SK-N-DZ (cell line): Measurements from ENCODE around the gene UBASH3A. TPM values are rescaled to one million over a fixed set of nuclear protein-coding genes. Genes with fewer than 3 reads are reported as not detected.

ENCODE experiments used
- DNase-seq: peaks from one replicate; pipeline ENCODE4 v3.0.0-alpha.2; 2015; ENCODE audit warnings: low spot score
- polyA plus RNA-seq, 2 experiments: library from polyadenylated mRNA; depleted of rRNA; stranded (reverse); fragments of >200 nt; gene quantifications; 2 replicates each; pipeline ENCODE4 v1.2.3, GENCODE V29; 2014

UBASH3A gene, protein sequence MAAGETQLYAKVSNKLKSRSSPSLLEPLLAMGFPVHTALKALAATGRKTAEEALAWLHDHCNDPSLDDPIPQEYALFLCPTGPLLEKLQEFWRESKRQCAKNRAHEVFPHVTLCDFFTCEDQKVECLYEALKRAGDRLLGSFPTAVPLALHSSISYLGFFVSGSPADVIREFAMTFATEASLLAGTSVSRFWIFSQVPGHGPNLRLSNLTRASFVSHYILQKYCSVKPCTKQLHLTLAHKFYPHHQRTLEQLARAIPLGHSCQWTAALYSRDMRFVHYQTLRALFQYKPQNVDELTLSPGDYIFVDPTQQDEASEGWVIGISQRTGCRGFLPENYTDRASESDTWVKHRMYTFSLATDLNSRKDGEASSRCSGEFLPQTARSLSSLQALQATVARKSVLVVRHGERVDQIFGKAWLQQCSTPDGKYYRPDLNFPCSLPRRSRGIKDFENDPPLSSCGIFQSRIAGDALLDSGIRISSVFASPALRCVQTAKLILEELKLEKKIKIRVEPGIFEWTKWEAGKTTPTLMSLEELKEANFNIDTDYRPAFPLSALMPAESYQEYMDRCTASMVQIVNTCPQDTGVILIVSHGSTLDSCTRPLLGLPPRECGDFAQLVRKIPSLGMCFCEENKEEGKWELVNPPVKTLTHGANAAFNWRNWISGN
- polyA plus RNA-seq (2014; cell fraction: cytosol; rRNA removed) = not detected in 2 replicates
- polyA plus RNA-seq (2014; cell fraction: nucleus; rRNA removed) = not detected in 2 replicates

DNA sequence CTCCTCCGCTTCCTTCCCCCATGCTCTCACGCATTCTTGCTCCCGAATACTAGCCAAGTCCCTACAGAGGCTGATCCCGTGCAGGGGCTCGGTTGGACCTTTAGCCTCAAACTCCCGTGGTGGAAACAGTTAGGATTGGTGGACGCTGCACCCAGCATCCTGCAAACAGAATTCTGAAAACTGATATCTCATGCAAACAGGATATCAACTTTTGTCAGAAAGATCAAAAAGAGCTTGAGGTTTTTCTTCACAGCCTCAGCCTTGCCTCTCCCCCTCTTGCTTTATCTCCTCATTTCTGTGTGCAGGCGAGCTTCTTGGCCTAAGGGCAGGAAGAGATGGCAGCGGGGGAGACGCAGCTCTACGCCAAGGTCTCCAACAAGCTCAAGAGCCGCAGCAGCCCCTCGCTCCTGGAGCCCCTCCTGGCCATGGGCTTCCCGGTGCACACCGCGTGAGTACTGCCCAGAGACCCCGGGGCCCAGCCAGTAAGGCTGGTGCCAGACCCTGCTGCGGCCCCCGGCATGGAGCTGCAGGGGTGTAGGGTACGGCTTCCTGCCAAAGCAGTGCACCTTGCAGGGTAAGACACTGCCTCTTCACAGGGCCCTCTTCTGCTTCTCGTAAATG lies at the start of gene UBASH3A:
UBASH3A (plus strand) TSS at position 292 of the 621 bp plus-strand sequence; CDS start at position 336, 44 bp downstream.
- DNase-seq = no peak

DNA sequence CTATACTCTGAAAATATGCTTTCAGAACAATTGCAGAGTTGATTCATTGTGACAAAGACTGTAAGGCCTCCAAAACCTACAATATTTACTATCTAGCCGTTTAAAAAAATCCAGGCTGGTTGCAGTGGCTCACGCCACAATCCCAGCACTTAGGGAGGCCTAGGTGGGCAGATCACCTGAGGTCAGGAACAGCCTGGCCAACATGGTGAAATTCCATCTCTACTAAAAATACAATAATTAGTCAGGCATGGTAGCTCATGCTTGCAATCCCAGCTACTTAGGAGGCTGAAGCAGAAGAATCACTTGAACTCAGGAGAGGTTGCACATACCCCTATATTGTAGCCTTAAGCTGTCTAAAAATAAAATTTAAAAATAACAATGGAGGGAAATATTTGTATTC lies 47.7 kb upstream of the UBASH3A start:
- no peak for DNase-seq

DNA sequence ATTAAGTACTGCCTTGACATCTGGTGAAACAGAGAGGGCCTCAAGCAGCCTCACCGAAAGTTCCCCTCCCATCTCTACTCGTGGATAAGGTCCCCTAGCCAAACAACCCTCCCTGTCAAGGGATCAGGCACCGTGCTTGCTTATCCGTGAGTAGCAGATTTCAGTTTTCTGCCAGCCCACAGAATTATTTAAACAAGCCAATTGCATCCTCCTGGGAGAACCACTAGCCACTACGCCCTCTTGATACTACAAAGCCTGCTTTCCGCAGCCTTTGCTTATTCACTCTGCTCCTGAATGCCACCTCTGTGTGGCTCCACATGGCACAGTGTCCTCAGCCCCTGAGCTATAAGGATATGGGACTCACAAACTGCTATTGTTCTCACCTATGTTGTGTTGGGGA lies 47.1 kb upstream of the UBASH3A start:
- DNase-seq = no peak

DNA sequence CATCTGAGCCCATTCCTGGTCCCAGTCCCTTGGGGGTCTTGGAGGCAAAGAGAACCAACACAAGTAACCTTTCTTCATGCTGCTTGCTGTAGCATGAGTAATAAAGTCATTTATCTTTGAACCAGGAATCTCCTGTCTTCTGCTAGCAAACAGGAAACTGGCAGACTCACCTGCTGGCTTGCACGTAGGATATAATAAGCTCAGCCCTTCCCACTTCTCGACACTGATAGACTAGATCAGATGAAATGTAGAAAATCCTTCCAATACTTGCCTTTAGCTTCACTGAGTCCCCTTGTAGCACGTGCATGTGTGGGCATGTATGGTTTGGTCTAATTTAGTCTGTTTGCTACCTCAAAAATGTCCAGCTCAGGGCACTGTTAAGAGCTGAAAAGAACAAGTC lies 46.4 kb upstream of the UBASH3A start:
- no peak for DNase-seq

DNA sequence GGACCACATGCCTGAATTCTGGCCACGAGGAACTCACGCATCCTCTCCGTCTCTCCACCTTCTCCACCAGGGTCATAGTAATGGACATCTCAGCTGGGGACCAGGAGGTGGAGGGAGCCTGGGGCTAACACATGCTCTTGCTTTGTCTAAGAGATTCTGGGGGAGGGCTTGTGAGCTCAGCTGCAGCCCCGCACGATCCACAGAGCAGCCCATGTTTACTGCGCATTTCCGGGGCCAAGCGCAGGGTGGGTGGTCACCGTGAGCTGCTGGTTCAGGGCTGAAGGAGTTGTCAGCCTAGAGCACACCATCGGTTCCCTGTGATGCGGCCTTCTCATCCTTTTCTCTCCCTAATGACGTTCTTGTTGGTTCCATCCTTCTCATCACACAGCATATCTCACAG lies 45.4 kb upstream of the UBASH3A start:
- no peak for DNase-seq

DNA sequence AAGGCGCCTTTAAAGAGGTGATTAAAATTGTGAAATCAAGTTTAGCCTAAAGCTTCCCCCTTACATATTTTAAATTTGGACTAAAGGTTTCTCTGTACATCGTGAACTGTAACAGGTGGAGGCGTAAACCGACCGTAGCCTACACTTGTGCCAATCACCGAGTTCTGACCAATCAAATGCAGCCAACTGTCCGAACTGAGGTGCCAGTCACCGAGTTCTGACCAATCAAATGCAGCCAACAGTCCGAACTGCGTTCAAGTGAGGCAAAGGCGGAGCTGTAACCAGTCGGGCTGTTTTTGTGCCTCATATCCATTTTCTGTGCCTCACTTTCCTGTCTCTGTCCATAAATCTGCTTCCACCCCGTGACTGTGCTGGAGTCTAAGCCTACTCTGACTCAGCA lies 44.8 kb upstream of the UBASH3A start:
- no peak for DNase-seq

DNA sequence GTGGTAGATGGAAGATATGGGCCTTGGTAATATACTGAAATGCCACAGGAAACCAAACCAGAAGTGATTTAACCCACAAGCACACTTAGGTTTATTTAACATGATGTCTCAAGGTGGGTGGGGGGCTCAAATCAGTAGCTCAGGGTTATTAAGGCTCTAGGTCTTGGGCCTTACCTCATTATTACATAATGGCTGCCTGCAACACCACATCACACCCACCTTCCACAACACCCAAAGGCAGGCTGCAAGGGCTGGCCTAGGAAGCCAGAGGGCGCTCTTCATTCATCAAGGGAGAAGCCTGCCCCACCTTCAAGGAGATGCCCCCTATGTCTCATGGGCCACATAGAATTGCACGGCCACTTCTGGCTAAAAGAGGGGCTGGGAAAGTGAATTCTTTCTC lies 43.4 kb upstream of the UBASH3A start:
- DNase-seq = no peak

DNA sequence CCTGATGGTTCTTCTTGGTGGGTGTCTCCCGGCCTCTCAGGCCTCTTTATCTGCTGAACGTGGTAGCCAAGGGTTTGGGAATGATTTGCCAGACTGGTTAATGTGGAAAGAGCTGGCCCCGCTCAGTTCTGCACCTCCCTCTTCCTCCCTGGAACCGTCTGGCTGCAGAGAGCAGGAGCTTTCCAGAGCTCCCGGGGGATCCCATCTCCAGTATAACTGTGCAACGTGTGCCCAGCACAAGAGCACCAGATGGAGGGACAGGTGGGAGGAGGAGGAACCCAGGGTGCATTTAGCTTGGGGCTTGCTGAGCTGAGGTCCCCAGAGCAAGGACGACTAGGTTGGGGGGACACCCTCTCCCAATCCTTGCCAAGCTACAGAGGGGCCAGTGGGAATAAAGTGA lies 42.4 kb upstream of the UBASH3A start:
- no peak for DNase-seq

DNA sequence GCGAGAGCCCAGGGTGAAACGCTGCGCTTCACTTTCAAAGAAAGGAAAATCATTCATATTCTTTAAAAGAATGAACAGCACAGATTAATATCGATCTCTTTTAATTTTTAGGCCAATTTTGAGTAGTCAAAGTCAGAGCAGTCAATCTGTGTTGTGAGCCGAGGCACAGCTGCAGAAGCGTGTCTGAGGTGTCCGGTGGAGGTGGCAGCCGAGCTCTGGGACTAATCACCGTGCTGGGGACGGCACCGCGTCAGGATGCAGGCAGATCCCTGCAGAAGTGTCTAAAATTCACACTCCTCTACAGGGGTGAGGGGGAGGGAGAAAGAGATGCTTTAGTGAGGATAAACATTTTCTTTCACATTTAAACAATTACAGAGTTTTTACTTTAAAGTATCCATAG lies 41.5 kb upstream of the UBASH3A start:
- no peak for DNase-seq

DNA sequence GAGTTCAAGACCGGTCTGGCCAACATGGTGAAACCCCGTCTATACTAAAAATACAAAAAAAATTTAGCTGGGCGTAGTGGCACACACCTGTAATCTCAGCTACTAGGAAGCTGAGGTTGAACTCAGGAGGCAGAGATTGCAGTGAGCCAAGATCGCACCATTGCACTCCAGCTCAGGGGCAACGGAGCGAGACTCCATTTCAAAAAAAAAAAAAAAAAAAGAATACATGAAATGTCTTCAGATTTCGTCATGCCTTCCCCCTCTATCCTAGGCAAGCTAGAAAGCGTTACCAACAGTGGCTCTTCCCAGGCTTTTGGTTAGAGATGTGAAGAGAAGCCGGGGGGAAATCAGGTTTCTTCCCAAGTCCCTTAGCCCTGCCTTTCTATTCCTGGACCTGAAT lies 41.0 kb upstream of the UBASH3A start:
- no peak for DNase-seq

DNA sequence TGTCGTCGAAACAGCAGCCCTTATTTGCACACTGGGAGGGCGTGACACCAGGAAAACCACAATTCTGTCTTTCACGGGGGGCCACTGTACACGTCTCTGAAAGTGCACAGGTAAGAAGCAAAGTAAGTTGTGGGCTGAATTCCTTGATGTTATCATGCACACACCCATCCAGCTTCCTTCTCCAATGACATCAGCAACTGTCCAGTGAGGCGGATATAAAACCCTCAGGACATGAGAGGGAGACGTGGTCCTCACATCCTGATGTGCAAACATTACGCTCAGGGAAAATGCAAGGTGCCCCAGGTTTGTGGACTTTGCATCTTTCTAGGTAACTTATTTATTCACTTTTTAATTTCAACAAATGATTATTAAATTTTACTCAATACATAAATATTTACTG lies 40.4 kb upstream of the UBASH3A start:
- DNase-seq = no peak

DNA sequence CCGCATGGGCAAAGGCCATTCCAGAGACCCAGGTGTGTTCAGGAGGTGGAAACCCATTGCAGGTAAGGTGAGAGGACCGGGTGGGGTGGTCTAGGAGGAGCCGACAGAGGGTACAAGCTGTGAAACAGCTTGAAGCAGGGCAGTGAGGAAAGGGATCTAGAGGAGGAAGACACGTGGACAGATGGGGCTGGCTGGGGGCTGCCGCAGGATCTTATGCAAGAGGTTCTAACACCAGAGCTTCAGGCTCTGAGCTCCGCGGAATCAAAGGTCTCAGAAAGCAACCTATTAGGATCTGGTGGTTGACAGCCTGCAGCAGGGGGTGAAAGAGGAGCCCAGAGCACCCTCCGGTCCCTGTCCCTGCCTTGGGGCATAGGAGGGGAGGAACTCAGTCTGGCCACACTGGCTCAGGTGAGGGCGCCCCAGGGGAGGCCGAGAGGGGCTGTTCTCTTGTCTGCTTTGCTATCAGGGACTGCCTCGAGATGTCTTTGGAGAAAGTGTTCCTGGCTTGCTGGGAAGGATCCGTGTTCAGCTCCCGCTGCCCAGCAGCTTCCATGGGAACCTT lies 39.3 kb upstream of the UBASH3A start:
- DNase-seq = no peak

DNA sequence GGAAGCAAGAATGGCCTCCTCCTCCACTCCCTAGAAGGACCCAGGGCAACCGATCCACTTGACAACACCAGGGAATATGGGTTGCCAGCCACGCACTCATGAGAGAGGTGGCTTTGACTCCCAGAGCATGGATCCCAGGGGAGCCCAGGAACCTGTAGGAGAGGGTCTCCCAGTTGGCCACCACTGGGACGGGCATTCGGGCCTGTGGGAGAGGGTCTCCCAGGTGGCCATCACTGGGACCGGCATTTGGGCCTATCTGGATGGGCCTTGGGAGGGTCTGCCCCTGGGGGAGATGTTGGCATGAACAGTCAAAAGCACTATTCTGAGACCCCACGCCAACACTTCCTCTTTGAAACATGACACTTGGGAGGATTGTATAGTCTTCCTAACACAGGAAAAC lies 37.9 kb upstream of the UBASH3A start:
- DNase-seq = no peak

DNA sequence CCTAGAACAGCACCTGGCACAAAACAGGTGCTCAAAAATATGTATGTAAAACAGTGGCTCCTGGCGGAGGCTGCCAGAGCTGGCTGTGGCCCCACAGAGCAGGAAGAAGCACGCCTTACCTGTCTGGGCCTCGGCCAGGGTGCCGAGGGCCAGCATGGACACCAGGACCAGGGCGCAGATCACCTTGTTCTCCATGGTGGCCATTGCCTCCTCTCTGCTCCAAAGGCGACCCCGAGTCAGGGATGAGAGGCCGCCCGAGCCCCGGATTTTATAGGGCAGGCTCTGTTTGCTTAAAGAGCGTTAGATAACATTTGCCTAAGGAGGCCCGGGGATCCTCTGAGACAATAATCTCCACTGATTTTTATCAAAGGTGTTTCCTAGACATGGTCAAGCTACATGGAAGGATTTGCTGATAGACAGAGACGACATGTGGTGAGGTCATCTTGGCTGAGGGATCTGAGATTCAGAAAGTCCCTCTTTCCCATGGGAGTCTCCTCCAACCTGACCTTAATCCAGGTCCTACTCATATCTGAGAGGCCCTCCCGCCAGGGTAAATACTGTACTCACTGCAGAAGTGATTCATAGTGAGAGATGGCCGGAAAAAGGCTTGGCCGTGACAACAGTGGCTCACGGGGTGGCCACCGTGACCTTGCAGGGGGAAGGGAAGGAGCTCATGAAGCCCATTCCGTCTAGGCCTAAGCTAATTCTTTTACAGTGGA lies 37.3 kb upstream of the UBASH3A start, which contains the start of gene TFF1:
TFF1 (minus strand) TSS at position 244 of the 719 bp plus-strand sequence; CDS start at position 204, 40 bp downstream.
- DNase-seq = no peak

DNA sequence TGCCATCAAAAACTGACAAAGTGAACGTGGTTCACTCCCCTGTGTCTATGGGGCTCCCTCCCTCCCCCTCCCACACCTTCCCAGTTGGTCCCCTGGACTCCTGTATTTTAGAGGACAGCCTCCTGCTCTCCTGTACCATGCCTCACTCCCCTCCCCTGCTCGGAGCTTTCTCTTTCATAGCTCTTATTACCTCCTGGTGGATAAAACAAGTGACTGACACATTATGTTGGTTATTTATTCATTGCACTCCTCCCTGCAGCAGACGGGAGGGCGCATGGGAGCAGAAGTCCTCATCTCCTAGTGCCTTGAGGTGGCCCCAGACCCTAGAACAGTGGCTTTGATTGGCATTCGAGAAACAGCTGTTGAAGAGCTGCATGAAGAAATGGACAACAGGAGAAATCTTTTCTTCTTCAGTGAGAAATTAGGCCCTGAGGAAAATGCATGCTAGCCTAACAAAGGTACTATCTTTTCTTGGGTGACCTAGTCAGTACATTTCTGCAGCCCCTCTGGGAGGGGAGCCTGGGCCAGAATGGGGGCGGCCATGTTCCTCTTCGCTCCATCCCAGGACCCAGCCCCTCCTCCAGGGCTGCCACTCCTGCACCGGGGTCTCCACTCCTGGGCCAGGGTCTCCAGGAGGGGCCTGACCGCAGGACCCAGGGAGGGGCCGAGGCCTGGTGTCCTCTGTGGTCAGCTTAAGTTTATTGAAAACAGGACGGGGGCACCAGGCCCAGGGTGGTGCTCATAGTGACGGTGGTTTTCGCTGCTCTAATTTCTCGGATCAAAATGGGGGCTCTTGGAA lies 36.1 kb upstream of the UBASH3A start:
- no peak for DNase-seq

DNA sequence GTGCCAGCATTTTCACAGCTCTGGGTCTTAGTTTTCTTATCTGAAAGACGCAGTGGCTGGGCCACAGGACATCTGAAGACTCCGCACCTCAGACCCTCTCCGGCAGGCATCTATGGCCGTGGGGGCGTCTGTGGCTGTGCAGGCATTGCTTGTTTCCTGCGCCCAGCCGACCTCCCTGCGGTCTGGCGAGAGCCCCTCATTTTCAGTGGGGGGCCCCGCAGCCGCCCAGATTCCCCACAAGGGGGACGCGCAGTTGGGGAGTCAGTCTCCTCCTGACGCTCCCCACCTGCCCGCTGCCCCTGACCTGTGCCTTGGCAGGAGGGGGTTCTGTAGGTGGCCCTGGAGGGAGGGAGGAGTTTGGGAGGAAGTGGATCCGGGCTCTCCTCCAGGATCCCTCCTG lies 33.9 kb upstream of the UBASH3A start:
- DNase-seq = no peak

DNA sequence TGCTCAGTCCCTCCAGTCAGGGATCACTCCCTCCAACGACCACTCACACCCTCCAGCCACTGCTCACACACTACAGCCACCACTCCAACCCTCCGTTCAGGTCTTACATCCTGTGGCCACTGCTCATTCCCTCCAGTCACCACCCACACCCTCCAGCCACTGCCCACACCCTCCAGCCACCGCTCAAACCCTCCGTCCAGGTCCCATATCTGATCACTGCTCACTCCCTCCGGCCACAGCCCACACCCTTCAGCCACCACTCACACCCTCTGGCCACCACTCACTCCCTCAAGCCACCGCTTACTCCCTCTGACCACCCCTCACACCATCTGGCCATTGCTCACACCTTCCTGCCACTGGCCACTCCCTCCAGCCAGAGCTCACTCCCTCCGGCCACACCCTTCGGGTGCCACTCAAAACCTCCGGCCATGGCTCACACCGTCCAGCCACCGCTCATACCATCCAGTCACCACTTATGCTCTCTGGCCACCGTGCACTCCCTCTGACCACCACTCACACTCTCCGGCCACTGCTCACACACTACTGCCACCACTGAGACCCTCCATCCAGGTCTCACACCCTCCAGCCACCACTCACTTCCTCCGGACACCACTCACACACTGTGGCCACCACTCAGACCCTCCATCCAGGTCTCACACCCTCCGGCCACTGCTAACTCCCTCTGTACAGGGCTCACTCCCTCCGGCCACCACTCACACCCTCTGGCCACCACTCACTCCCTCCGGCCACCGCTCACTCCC lies 32.6 kb upstream of the UBASH3A start:
- DNase-seq = no peak

DNA sequence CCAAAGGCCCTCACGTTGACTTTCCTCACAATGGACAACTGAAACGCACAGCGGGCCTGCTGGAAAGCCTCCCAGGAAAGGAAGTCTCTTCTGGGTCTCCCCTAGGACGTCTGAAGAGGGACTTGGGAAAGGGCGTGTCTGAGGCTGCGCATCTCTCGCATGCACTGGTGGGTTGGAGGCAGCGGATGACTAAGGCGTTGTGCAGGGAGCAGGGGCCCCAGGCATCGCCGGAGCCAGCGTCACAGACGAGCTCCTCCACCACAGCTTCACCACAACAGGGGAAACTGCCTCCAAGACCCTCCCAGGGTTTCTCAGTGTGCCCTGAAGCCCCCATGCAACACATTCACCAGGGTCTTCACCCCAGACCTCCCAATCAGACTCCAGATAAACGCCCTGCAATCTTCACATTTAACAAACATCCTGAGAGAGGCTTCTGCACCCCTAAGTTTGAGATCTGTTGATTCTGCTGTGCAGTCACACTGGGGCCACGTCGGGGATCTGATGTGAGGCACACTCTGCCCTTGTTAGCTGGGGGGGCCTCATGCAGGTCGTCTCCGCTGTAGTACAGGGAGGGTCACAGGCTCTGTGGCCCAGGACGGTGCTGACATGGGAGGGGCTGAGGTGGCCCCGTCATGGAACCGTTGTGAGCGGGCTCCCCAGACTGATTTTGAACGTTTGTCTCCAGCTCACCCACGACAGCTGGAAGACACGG lies 30.4 kb upstream of the UBASH3A start:
- DNase-seq = no peak

DNA sequence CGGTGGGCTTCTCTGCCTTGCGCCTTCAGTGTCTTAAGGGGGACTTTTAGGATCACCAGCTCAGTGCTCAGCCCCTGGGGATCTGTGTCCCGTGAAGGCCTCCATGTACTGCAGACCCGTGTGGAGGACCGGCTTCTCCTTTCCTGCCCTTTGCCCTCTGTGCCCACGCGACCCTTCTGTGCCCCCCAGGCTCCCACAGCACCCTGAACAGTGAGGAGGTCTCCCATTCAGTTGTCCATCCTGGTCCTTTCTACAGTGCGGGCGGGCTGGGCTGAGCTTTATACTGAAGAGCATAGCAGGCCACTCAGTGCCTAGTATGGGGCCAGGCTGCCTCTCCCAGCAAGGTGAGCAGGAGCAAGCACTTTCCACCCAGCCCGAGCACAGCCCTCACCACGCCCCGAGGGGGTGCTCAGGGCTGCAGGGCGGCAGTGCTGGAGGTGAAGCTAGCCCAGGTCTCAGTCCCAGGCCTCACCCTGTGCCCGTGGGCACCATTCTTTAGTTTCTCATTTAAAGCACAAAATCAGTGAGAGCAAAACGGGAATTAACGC lies 29.7 kb upstream of the UBASH3A start:
- no peak for DNase-seq
